GM12878 (cell line): Measurements from ENCODE around the gene OR5AU1.

ENCODE experiments used
- BACH1 ChIP-seq: fragments of 450-650 bp; IDR thresholded peaks from 2 replicates; pipeline ENCODE4 v1.6.1; 2017; ENCODE audit warnings: mild to moderate bottlenecking, borderline replicate concordance
- CTCF ChIP-seq, 3 experiments: IDR thresholded peaks in 2 of 3; conservative IDR thresholded peaks in 1 of 3; 2 replicates each; pipeline ENCODE4 v1.5.1; 2011; ENCODE audit warnings: low read depth in 3 of 3, low read length in 3 of 3, mild to moderate bottlenecking in 3 of 3, control low read depth in 2 of 3, moderate library complexity in 2 of 3, inconsistent platforms in 1 of 3, mixed read lengths in 1 of 3; ENCODE audit not compliant: control insufficient read depth in 2 of 3, insufficient read depth in 1 of 3; ENCODE audit errors: extremely low read depth in 1 of 3
- ELK1 ChIP-seq: IDR thresholded peaks from 2 replicates; pipeline ENCODE4 v1.6.1; 2012; ENCODE audit warnings: low read depth, low read length, improper control_type of control experiment
- ESRRA ChIP-seq: IDR thresholded peaks from 2 replicates; pipeline ENCODE4 v1.6.1; 2012; ENCODE audit warnings: mild to moderate bottlenecking, low read length, improper control_type of control experiment
- FOS ChIP-seq: IDR thresholded peaks from 3 replicates; pipeline ENCODE4 v1.6.1; 2011; ENCODE audit warnings: borderline replicate concordance; ENCODE audit not compliant: insufficient read length; ENCODE audit errors: extremely low read depth
- MXI1 ChIP-seq: fragments of 150-350 bp; IDR thresholded peaks from 2 replicates; pipeline ENCODE4 v1.6.1; 2011; ENCODE audit warnings: low read depth, mild to moderate bottlenecking, inconsistent platforms, low read length, improper control_type of control experiment
- POLR2A ChIP-seq: IDR thresholded peaks from 2 replicates; pipeline ENCODE4 v1.6.1; 2011; ENCODE audit warnings: low read depth, mild to moderate bottlenecking, low read length
- POLR2AphosphoS5 ChIP-seq: IDR thresholded peaks from 2 replicates; pipeline ENCODE4 v1.6.1; 2011; ENCODE audit warnings: mild to moderate bottlenecking, low read length, inconsistent platforms
- SIN3A ChIP-seq: IDR thresholded peaks from 2 replicates; pipeline ENCODE4 v1.6.1; 2012; ENCODE audit warnings: low read depth, low read length, improper control_type of control experiment
- SUZ12 ChIP-seq: fragments of 200-600 bp; sonication (generic); IDR thresholded peaks from one replicate; pipeline ENCODE4 v1.6.1; 2018; ENCODE audit warnings: antibody characterized with exemption, mild to moderate bottlenecking; ENCODE audit not compliant: unreplicated experiment
- TF ChIP-seq, protein P1 (sequence below): IDR thresholded peaks from 2 replicates; pipeline ENCODE4 v1.6.1; 2012; ENCODE audit warnings: mild to moderate bottlenecking, low read depth, low read length

- TF ChIP-seq CTCF (IDR thresholded peaks at IDR 0.05 in 2 of 3, conservative IDR thresholded peaks at IDR 0.05 in 1 of 3; ENCODE audit: control insufficient read depth in 2 of 3, extremely low read depth in 1 of 3, insufficient read depth in 1 of 3, low read depth in 3 of 3, low read length in 3 of 3) (no peak), POLR2AphosphoS5 (no peak), MXI1 (no peak), ELK1 (no peak), BACH1 (no peak), POLR2A (no peak), ESRRA (no peak), SIN3A (no peak), FOS (no peak), SUZ12 (no peak)
- TF ChIP-seq, protein P1, sequence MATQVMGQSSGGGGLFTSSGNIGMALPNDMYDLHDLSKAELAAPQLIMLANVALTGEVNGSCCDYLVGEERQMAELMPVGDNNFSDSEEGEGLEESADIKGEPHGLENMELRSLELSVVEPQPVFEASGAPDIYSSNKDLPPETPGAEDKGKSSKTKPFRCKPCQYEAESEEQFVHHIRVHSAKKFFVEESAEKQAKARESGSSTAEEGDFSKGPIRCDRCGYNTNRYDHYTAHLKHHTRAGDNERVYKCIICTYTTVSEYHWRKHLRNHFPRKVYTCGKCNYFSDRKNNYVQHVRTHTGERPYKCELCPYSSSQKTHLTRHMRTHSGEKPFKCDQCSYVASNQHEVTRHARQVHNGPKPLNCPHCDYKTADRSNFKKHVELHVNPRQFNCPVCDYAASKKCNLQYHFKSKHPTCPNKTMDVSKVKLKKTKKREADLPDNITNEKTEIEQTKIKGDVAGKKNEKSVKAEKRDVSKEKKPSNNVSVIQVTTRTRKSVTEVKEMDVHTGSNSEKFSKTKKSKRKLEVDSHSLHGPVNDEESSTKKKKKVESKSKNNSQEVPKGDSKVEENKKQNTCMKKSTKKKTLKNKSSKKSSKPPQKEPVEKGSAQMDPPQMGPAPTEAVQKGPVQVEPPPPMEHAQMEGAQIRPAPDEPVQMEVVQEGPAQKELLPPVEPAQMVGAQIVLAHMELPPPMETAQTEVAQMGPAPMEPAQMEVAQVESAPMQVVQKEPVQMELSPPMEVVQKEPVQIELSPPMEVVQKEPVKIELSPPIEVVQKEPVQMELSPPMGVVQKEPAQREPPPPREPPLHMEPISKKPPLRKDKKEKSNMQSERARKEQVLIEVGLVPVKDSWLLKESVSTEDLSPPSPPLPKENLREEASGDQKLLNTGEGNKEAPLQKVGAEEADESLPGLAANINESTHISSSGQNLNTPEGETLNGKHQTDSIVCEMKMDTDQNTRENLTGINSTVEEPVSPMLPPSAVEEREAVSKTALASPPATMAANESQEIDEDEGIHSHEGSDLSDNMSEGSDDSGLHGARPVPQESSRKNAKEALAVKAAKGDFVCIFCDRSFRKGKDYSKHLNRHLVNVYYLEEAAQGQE: no peak
These were observed 37.1 kb upstream of the OR5AU1 start for GRCh38 chr14:21192875-21193535.
